Measurements from ENCODE around the gene CMTM1. TPM values are rescaled to one million over a fixed set of nuclear protein-coding genes. Genes with fewer than 3 reads are reported as not detected.

CMTM1 gene
- total and polyA plus RNA-seq, 11 donors = 0.40 to 2.4 (median 1.1) TPM; not detected in 2

DNA sequence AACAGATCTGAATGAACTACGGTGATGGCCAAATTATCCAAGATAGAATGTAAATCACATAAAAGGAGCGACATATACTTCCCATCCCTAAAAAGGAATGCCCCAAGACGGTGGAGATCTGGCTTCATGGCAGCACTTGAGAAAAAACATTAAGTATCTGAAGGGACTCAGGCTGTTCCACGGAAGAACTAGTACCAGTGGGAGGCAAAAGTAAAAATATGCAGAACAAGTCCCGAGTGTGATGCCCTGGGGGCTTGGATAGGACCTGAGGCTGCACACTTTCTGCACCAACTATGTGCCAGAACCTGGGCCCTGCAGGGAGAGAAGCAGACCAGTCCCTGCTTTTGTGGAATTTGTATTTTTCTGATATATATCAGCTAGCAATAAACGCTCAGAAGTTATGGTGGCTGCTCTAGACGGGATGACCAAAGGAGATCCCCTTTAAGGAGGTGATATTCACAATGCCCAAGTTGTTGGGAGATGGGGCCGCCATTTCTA, 14.4 kb upstream of the CMTM1 start:
- Histone ChIP-seq H3K4me3 (peak overlapping the region; percentile 49 to 78 (median 64)), H3K36me3 (peaks cover 0 to 7% (median 0%) of the 10 kb centered on the region in 9 donors), H3K9me3 (no peaks in the 10 kb centered on the region), H3K27me3 (no peaks in the 10 kb centered on the region), H3K4me1 (peaks cover 0 to 78% (median 45%) of the 10 kb centered on the region in 12 donors), H3K27ac (peak overlapping the region; percentile 84 to 99 (median 93))
- intact Hi-C loops (cut with DNase I) = loop anchor here in 8 of 10 donors (2.0 to 10.0 kb wide), 10 partner anchors 35 to 190 kb away; partner anchors contain the start of gene CMTM3 (in 4 of the 8)
- WGBS, 4 donors = 37 to 43% (median 40%) methylated on average over 7 to 8 of the region's 8 CpGs
- peak in 1 of 4 donors; percentile 2 for ATAC-seq
- TF ChIP-seq CTCF (IDR thresholded peaks at IDR 0.05) (no peak), POLR2A (IDR thresholded peaks at IDR 0.05) (no peak)
- no peak for DNase-seq

DNA sequence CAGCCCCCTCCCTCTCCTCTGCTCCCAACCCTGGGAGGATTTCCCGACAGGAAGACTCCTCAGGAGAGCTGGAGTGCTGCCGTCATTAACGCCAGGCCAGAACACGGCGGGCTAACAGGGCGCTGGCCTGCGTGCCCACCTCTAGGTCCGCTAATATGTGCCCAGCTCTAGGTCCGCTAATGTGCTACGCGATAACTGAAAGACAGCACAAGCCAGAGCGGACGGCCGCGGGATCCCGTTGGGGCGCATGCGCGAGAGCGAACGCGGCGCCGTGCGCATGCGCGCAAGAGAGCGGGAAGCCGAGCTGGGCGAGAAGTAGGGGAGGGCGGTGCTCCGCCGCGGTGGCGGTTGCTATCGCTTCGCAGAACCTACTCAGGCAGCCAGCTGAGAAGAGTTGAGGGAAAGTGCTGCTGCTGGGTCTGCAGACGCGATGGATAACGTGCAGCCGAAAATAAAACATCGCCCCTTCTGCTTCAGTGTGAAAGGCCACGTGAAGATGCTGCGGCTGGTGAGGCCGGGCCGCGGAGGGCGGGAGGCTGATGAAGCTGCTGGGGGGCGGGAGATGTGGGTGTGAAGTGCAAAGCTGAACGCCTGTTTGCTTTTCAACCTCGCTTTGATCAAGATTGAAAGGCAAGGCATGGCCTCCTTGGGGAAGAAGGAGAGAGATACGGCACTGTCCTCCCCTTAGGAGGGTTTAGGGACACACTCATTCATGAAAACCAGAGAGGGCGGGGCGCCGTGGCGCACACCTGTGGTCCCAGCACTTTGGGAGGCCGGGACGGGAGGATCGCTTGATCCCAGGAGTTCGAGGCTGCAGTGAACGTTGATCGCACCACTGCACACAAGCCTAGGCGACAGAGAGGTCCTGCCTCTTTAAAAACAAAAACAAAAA, 13.7 kb upstream of the CMTM1 start, which contains the start of gene CKLF:
Gene CKLF, plus strand, starts transcription at position 291 of the 892 bp plus-strand sequence. Its CDS starts 140 bp downstream, at position 431.
- DNase-seq (peak; percentile 88 to 96 (median 91)), ATAC-seq (peak; percentile 77 to 91 (median 84))
- TF ChIP-seq POLR2A (IDR thresholded peaks at IDR 0.05) (peak in 1 of 2 donors; percentile 77), CTCF (IDR thresholded peaks at IDR 0.05) (no peak)
- H3K27ac ChIP-seq = peak within 1 kb of the TSS; percentile 84 to 99 (median 93)
- peaks cover 0 to 81% (median 45%) of the 10 kb centered on the region in 12 donors for H3K4me1 ChIP-seq
- 7 to 11% (median 8%) methylated on average over 60 to 63 of the region's 63 CpGs for WGBS, 4 donors
- H3K36me3 ChIP-seq = peaks cover 0 to 14% (median 0%) of the 10 kb centered on the region in 9 donors
- intact Hi-C loops (cut with DNase I) = loop anchor here in 8 of 10 donors (2.0 to 10.0 kb wide), 10 partner anchors 35 to 190 kb away; partner anchors contain the start of gene CMTM3 (in 4 of the 8)
- peak within 1 kb of the TSS; percentile 49 to 78 (median 64) for H3K4me3 ChIP-seq
- H3K27me3 ChIP-seq = no peaks in the 10 kb centered on the region
- H3K9me3 ChIP-seq = no peaks in the 10 kb centered on the region

- Histone ChIP-seq H3K4me1 (peaks cover 0 to 74% (median 40%) of the 10 kb centered on the region in 12 donors), H3K27ac (peak overlapping the region in 8 of 12 donors; percentile 86 to 99 (median 93))
- 33 to 49% (median 39%) methylated on average over 8 of the region's 8 CpGs for WGBS, 4 donors
Observed at GRCh38 chr16:66553223-66553622, 13.0 kb upstream of the CMTM1 start.

More at GRCh38 chr16:66553223-66553622, 13.0 kb upstream of the CMTM1 start:
- ATAC-seq (no peak), DNase-seq (no peak)
- Histone ChIP-seq H3K27me3 (no peaks in the 10 kb centered on the region), H3K36me3 (peaks cover 0 to 21% (median 2%) of the 10 kb centered on the region in 9 donors), H3K4me3 (peak overlapping the region in 11 of 12 donors; percentile 49 to 78 (median 64)), H3K9me3 (no peaks in the 10 kb centered on the region)
- TF ChIP-seq CTCF (IDR thresholded peaks at IDR 0.05) = no peak
- TF ChIP-seq POLR2A (IDR thresholded peaks at IDR 0.05) = no peak
- intact Hi-C loops (cut with DNase I) = loop anchor here in 8 of 10 donors (2.0 to 10.0 kb wide), 10 partner anchors 36 to 191 kb away; partner anchors contain the start of gene CMTM3 (in 4 of the 8)

All from heart left ventricle (tissue), 16 donors.